HG03565 (cell line): ENCODE measurements around the gene SMIM12.

ENCODE experiments used
- ATAC-seq: cut with Tn5 transposase; IDR thresholded peaks from one replicate; pipeline ENCODE4 v1.9.1; 2021; ENCODE audit warnings: mild to moderate bottlenecking, moderate library complexity; ENCODE audit not compliant: unreplicated experiment

The SMIM12 gene

DNA sequence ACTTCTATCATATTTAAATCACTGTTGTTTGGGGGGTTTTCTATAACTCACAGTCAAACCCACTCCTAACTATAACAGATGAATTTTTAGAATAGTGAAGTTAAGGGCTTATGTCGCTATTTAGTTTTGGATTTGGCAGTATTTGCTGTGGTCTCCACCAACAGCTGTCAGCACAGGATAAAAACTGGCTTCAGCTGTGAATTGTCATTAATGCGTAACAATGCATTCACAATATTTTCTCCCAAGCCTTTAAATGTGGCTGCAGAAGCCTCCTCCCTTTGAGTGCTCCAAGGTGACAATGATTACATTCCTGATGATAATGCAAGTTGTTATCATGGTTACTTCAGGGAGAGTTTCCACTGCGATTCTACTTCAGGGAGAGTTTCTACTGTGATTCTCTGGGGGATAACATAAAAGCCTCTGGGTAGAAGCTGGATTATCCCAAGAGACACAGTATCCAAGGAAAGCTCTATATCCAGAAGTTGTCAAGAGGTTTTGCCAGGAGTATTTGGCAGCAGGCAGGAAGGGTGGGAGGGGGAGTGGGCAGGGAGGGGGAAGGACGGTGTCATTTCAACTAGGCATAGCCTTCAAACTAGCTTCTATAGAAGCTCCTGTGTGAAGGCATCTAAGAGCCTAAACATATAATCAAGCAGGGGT is 14.9 kb upstream of the SMIM12 start:
- ATAC-seq = no peak

DNA sequence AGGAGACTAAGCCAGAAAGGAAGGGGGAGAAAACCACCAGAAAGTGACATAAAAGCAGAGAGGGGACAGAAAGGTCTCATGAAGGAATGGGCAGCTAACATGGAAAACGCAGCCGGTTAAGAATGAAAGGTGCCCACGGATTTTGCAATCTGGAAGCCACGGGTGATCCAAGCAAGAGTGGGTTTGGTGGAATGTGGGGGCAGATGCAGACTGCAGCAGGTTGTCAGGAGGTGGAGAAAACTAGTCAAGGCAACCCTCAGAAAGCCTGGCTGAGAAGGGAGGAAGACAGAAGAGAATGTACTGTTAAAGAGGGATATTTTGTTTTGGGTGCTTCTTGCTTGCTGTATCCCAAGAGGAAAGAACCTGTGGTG is 12.6 kb upstream of the SMIM12 start:
- ATAC-seq = no peak

DNA sequence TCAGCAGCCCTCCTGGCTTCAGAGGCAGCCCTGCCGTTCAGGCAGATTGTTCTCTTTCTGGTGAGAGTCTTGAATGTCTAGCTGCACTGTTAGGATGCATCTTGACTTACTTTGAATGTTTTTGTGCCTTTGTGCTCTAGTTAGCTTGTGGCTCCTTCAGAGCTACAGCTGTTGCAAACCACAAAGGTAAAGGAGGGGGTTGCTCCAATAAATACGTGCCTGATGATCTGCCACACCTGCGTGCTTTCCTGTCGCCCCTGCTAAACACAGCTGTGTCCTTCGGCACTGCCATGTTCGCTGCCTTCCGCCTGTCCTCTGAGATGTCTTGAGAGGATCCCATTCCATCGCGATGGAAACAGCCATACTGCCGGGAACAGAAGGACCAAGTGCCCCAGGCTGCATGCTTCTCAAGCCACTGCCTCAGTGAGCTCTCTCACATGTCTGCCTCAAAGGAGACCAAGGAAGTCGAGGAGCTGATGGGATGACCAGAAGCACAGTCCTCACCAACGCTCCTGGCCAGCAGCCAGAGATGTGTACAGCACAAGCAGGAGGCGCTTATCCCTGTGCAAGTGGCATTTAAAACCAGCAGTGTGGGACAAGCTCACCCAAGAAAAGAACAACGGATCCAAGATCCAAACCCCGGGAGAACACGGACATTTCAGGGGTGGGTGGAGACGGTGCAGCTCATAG is 12.0 kb upstream of the SMIM12 start:
- no peak for ATAC-seq

DNA sequence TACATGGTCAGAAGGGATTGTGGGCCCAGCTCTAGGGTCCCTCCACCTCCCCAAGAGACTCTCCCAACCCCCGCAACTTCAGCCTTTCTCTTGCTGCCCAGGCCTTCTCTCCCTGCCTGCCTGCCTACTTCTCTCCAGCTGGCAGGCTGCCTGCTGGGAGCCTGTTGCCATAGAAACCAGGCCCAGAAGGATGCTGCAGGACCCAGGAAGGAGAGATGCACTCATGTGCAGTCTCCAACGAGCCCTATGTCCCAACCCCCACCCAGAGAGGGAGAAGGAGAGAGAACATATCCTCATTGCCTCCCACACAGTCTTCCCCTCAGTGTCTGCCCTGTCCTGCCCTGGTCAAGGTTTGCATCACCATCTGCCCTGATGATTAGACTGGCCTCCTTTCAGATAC is 10.8 kb upstream of the SMIM12 start:
- no peak for ATAC-seq

DNA sequence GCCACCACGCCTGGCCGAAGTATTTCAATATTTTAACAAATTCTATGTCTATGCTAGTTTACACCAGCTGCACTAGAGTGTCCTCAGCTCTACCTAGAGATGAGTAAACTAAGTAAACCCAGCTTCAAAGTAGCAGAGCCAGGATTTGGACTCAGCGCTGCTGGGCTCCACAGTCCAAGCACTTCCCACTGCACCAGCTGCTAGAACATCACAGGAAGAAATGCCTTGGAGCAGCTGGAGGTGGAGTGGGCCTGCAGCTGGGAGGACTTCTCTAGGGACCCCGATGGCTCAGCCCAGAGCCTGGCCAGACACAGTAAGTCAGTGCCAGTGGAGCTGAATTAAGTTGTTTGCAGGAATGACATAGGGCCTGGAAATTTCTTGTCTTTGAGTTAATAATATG is 10.2 kb upstream of the SMIM12 start:
- ATAC-seq = no peak

DNA sequence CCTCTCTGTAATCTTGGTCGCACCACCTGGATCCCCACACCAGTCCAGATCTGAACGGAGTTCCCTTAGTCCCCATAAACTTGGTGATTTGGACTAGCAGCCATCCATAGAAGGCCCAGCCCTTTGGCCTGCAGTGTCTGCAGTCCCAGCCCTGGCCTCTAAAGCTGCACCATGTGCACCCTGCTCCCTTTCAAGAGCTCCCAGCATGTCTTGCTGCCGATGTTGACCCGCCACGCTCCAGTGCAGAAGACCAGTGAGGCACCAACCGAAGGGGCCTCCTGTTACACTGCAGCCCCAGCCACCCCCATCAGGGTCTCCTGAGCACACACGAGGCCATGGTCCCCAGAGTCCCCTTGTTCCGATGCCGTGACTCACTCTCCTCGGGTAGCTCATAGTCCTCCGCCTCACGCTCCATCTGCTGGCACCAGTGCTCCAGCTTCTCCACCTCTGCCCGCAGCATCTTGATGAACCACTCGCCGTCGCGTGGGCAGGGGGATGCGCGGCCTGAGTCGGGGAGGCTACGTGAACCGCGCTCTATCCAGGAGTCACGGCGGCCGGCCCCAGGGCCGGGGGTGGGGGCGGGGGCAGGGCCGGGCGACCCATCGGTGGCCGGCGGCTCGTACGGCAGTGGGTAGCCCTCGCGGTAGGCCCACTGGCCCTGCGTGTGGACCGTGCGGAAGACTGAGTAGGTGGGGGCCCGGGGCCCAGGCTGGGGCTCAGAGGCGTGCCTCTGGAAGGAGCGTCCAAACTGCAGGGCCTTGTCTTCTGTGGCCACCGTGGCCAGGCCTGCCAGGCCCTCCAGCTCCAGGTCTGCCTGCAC is 8.9 kb upstream of the SMIM12 start:
- ATAC-seq = no peak

DNA sequence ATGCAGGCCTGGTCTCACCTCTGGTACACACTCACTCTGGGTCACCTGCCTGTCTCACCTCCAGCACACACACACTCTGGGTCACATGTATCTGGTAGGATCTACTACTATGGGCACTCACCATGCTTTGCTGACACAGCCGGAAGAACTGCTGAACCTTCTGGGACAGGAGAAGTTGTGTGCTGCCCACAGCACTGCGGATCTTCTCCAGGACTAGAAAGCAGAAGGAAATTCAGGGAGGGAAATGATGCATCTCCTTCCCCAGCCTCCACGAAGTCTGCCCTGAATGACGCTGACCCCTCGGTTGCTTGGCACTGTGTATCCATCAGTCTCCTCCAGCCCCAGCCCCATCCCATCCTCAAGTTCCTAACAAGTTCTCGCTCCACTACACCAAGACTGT is 7.9 kb upstream of the SMIM12 start:
- ATAC-seq = no peak

DNA sequence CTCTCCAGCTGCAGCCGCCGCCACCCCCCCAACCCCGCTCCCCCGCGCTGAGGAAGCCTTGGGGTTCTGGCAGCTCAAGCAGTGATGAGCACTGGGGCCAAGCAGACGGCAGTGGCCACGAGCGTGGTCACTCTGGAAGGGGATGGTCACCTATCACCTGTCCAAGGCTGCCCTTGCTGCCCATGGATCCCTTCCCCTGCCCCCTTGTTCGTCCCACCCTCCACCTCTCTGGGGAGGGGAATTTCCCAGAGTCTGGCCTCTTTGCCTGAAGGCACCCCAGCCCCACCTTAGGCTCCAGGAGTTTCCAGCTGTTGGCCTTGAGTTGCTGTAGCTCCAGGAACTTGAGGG is 7.2 kb upstream of the SMIM12 start:
- no peak for ATAC-seq

DNA sequence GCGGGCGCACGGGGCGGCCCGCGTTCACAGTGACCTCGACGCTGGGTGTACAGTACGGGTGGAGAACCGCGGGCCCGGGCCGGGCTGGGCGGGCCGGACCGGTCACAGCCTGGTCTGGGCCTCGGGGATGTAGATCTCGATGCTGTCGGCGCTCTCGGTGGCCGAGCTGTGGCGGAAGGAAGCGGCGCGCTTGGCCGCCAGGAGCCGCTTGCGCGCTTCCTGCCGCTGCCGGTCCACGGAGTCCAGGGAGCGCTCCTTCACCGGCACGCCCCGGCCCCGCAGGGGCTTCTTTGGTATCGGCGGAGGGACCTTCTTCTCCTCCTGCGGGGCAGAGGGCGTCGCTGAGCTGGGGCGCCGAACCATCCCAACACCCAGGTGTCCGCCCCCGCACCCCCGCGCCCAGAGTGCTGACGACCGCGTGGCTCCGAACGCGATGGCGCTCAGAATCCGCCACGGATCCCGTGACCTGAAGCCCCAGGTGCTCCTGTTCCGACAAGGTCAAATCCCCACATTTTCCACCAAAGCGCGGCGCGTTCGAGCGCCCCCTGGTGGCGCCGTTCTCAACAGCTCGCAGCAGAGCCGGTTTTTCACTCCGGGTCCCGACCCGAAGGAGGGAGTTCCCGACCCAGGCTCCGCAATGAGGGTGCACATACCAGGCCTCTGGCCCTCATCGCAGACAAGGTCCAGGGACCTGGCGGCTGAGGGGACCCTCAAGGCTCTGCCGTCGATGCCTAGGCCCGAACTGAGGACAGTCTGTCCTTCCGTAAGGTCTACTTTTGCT is 6.6 kb upstream of the SMIM12 start:
- ATAC-seq = peak; percentile 46

DNA sequence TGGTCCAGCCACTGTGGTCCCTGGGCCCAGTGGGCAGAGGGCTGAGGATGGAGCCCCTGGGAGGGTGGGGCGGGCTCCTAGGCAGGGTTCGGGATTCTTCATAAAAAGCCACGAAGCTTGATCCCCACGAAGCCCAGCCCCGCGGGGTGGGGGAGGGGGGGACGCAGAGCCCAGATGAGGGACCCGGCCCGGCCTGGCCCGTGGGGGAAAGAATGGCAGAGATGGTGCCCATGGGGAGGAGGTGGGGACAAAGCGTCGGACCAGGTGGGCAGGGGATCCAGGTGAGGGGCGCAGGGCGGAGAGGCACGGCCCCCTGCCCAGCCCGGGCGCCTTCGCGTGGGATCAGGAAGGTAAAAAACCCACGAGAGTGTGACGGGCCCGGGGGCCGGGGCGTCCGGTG is 6.0 kb upstream of the SMIM12 start:
- no peak for ATAC-seq

DNA sequence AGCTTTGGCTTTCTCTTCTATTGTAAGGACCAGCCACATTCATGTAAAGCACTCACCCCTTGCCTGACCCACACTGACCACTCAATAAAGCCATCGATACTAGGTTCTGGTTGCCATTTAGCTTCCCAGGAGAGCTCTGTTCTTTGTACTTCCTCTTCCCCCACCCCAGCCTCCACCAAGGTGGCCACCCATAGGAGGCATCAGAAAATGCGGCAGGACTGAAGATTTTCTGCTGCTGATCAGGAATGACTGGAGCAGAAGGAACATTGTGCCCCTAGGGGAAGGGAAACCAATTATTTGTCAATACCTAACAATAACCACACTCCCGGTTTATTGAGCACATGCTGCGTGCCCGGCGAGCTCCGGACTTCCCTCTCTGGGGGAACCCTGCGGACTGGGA is 5.2 kb upstream of the SMIM12 start:
- no peak for ATAC-seq

DNA sequence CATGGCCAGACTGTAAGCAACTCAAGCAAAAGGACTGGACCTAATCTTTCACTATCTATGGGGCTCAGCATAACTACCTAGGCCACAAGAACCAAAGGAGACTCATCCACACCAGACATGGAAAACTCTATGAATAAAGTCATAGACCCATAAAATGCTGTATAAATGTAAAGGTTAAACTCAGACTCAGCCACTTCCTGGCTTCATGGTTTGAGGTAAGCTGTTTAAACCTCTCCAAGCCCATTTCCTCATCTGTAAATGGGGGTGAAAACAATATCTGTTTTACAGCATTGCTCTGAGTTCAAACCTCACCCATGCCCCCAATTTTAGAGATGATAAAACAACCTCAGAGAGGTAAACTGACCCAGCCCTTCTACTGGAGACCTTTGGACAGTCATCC is 4.0 kb upstream of the SMIM12 start:
- no peak for ATAC-seq

DNA sequence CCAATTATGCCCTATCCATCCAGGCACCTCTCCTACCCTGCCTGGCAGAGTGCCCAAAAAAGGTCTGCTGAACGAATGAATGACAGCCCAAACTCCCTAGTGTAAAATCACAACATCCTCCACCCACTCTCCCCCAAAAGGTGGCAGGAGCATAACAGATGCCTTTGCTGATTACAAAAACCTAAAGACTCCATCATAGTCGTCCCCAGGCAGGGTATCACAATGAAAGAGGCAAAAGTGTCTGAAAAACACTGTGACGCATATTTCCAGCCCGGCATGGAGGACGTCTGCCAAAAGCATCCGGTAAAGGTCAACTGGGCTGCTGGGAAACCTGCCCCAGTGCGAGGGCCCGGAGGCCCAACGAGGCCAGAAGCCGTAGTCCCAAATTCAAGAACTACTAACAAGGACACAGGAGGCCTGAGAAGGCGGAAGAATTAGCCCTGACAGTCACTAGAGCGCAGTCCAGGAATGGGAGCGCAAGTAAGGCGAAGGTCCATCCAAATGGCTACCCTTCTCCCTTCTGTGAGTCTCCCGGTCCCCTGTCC is 576 bp downstream of the SMIM12 start:
- no peak for ATAC-seq

DNA sequence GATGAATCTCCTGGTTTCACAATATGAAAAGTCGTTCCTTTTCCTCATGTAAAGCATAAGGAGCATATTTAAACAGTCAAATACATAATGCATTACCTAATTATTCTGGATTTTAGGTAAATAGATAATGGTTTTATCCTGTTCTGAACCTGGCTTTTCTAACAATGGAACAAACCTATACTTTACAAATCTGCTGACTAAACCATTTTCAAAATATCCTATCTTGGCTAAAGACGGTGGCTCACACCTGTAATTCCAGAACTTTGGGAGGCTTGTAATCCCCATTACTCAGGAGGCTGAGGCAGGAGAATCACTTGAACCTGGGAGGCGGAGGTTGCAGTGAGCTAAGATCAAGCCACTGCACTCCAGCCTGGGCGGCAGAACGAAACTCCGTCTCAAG is 2.9 kb downstream of the SMIM12 start:
- no peak for ATAC-seq

DNA sequence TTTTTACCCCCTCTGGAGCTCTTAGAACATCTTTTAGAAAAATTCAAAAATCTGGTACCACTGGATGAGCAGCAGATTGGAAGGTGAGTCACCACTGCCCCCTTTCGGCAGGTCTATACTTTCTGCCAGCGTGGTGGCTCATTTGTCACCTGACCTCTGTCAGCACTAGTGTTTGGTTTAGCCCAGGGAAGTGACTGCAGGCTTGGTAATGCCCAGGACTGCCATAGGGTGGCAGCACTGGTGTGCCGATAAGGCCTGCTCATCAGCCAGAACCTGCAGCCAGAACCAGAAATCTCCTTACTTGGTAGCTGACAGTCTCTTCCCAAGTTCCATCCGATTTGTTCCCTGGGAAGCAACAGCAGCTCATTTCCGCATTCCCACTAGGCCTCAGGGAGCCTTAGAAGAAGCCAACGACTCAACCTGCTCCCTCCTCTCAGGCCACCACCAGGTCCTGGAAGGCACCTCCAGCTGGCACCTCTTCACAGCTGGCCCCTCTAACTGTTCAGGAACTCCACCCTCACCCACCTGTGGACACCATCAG is 6.8 kb downstream of the SMIM12 start:
- peak; percentile 95 for ATAC-seq

DNA sequence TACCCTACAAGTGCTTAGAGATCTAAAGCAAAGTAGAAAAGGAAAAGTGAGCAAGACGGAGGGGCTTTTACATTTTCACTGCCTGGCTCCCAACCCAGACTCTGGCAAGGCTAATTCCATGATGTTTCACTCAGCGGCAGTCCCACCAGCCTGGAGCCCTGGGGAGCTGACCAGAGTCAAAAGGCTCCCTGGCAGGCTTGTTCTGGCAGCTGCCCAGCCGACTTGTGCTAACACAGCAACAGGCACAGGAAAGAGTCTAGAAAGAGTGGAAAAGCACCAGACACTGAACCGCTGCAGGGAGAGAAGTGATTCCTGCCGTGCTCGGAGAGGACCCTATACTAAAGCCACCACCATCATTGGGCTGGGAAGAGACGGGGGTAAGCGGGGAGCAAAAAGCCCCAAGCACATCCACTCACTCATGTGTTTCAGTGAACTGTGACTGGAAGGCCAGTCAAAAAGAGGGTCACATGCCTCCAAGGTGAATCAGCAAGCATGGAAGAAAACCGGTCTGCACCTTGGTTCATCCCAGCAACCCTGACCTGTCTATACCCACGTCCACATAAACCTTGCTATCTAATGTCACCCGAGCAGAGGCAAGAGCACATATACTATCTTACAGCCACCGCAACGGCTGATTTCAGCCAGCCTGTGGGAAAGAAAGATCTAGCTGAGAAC is 8.0 kb downstream of the SMIM12 start:
- no peak for ATAC-seq

DNA sequence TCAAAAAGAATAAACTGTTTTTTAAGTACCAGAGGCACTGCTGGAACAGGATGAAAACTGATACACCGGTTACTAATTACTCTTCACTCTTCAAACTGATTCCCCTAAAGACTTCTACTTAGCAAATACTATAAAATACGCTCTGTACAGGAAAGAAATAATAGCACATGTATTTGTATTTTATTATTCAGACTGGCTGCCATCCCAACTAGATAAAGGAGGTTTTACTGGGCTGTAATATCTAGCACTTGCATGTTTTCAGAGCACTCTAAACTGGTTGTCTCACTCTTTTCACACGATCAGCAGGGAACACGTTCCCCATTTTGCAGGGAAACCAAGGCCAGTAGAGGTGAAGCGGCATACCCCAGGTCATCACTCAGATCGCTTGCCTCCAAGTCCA is 9.2 kb downstream of the SMIM12 start:
- no peak for ATAC-seq

DNA sequence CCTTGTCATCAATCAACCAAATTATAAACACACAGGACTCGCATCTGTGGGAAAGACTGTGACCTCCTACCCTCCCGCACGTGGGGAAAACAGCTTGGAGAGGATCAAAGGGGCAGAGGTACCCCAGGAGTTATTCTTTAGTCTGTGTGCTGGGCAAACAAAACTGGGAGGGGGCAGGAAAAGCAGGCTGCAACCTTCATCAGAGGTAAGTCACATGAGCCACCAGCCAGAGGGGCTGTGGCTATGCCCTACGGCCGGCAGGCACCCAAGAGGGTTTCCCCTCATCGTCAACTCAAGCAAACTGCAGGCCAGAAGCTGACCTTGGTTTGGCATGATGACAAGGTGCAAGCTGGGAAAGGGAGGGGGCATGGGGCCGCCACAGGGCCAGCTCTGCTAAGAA is 12.5 kb downstream of the SMIM12 start:
- no peak for ATAC-seq

DNA sequence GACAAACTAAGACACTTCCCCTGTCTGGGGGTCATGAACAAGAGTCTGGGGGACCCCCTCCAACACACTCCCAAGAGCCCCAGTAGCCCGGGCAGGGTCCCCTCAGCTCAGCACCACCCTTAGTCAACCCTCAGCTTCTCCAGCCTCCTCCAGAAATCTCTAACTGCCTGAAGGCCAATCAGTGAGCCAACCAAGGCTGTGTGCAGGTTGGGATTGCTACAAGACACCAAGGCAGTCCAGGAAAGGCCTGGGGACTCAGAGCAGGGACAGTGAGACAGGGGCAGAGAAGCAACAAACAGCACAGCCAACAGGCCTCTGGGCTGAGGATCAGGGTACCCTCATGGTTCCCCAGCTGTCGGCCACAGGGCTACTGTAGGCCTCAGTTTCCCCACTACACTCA is 13.3 kb downstream of the SMIM12 start:
- no peak for ATAC-seq

DNA sequence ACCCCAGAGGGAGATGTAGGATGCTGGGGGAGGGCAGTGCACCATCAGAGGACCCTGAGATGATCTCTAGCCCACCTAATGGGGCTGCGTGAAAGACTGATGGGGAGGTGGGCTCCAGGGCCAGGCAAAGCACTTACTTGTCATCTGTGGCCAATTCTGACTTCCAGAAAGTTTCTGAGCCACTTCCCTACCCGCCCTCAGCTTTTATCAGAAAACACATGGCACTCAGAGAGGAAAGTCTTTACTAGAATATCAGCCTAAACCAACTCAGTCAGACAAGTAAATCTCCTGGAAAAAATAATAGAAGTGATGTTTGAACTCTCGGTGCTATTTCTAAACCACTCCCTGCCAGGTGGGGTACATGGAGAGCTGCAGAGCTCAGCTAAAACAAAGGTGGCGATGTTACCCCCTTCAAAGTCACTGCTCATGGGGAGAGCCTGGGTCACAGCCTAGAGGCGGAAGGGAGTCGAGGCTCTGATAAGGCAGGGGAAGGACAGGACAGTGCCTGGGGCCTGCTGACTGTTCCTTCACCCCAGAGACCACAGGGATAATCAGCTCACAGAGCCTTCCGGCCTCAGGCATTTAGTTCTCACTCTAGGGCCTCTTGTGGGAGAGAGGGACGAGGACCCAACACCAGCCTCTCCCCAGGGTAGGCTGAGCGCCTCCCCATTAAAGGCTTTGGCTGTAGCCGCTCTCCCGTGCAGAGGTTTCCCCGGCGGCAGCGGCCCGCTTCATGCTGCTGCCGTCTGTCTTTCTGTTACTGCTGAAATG is 14.2 kb downstream of the SMIM12 start:
- no peak for ATAC-seq
